Liver (tissue), 3 donors: ENCODE data around the gene PDE3B.

Experiments
- EGR1 ChIP-seq, 2 donors: IDR thresholded peaks; 2 replicates each; pipeline ENCODE4 v1.6.1; 2016 to 2018; ENCODE audit warnings: antibody characterized with exemption in 2 of 2, low read depth in 2 of 2
- GABPA ChIP-seq, 2 donors: IDR thresholded peaks in 1 of 2; conservative IDR thresholded peaks in 1 of 2; 2 replicates each; pipeline ENCODE4 v1.6.1; 2016; ENCODE audit warnings: antibody characterized with exemption in 2 of 2, mild to moderate bottlenecking in 1 of 2, moderate library complexity in 1 of 2
- HNF4A ChIP-seq, 2 donors: conservative IDR thresholded peaks; 2 replicates each; pipeline ENCODE4 v1.6.1; 2016; ENCODE audit warnings: antibody characterized with exemption in 2 of 2, mild to moderate bottlenecking in 2 of 2
- HNF4G ChIP-seq: IDR thresholded peaks from 2 replicates; pipeline ENCODE4 v1.6.1; 2016; ENCODE audit warnings: antibody characterized with exemption
- JUND ChIP-seq, 2 donors: IDR thresholded peaks; 2 replicates each; pipeline ENCODE4 v1.6.1; 2016; ENCODE audit warnings: antibody characterized with exemption in 2 of 2
- NR2F2 ChIP-seq: IDR thresholded peaks from 2 replicates; pipeline ENCODE4 v1.6.1; 2016; ENCODE audit warnings: antibody characterized with exemption
- RAD21 ChIP-seq, 2 donors: IDR thresholded peaks; 2 replicates each; pipeline ENCODE4 v1.6.1; 2016; ENCODE audit warnings: antibody characterized with exemption in 2 of 2, mild to moderate bottlenecking in 2 of 2
- TAF1 ChIP-seq: conservative IDR thresholded peaks from 2 replicates; pipeline ENCODE4 v1.6.1; 2016; ENCODE audit warnings: antibody characterized with exemption, mild to moderate bottlenecking
- YY1 ChIP-seq: IDR thresholded peaks from 2 replicates; pipeline ENCODE4 v1.6.1; 2016; ENCODE audit warnings: antibody characterized with exemption, mild to moderate bottlenecking
- TF ChIP-seq, protein P1 (sequence below): fragments of 150-350 bp; IDR thresholded peaks from 2 replicates; pipeline ENCODE4 v1.5.1; 2017; ENCODE audit warnings: improper control_type of control experiment, low read depth, low read length; ENCODE audit not compliant: missing input control
- TF ChIP-seq, protein P2 (sequence below): IDR thresholded peaks from 2 replicates; pipeline ENCODE4 v1.6.1; 2016; ENCODE audit warnings: antibody characterized with exemption, mild to moderate bottlenecking
- TF ChIP-seq, protein P3 (sequence below): IDR thresholded peaks from 2 replicates; pipeline ENCODE4 v1.6.1; 2016; ENCODE audit warnings: antibody characterized with exemption
- TF ChIP-seq, protein P4 (sequence below): IDR thresholded peaks from 2 replicates; pipeline ENCODE4 v1.6.1; 2016; ENCODE audit warnings: antibody characterized with exemption
- donor health status: healthy.
- donor health status: healthy.

DNA sequence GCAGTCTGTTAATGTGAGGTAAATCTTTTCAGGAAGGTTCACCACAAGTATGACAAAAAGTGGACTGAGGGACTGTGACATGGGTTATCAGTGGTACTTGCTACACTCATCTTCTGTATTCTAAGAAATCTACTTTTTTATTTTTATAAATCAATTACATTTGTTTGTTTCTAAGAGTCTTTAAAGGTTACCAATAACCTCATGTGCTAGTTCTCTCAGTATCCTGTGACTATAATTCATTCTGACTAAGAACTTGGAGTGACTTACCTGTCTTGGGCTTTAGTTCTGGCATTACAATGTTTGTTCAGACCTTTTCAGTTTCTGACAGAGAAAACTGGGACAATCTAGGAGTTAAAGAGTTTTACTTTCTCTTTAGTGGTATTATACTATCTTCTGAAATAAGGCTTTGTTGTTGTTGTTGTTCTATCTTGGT, 108.4 kb downstream of the PDE3B start:
- TF ChIP-seq, protein P1, sequence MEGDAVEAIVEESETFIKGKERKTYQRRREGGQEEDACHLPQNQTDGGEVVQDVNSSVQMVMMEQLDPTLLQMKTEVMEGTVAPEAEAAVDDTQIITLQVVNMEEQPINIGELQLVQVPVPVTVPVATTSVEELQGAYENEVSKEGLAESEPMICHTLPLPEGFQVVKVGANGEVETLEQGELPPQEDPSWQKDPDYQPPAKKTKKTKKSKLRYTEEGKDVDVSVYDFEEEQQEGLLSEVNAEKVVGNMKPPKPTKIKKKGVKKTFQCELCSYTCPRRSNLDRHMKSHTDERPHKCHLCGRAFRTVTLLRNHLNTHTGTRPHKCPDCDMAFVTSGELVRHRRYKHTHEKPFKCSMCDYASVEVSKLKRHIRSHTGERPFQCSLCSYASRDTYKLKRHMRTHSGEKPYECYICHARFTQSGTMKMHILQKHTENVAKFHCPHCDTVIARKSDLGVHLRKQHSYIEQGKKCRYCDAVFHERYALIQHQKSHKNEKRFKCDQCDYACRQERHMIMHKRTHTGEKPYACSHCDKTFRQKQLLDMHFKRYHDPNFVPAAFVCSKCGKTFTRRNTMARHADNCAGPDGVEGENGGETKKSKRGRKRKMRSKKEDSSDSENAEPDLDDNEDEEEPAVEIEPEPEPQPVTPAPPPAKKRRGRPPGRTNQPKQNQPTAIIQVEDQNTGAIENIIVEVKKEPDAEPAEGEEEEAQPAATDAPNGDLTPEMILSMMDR, result no peak
- TF ChIP-seq, protein P2, sequence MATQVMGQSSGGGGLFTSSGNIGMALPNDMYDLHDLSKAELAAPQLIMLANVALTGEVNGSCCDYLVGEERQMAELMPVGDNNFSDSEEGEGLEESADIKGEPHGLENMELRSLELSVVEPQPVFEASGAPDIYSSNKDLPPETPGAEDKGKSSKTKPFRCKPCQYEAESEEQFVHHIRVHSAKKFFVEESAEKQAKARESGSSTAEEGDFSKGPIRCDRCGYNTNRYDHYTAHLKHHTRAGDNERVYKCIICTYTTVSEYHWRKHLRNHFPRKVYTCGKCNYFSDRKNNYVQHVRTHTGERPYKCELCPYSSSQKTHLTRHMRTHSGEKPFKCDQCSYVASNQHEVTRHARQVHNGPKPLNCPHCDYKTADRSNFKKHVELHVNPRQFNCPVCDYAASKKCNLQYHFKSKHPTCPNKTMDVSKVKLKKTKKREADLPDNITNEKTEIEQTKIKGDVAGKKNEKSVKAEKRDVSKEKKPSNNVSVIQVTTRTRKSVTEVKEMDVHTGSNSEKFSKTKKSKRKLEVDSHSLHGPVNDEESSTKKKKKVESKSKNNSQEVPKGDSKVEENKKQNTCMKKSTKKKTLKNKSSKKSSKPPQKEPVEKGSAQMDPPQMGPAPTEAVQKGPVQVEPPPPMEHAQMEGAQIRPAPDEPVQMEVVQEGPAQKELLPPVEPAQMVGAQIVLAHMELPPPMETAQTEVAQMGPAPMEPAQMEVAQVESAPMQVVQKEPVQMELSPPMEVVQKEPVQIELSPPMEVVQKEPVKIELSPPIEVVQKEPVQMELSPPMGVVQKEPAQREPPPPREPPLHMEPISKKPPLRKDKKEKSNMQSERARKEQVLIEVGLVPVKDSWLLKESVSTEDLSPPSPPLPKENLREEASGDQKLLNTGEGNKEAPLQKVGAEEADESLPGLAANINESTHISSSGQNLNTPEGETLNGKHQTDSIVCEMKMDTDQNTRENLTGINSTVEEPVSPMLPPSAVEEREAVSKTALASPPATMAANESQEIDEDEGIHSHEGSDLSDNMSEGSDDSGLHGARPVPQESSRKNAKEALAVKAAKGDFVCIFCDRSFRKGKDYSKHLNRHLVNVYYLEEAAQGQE, result no peak
- TF ChIP-seq TAF1 (no peak), GABPA (IDR thresholded peaks at IDR 0.05 in 1 of 2, conservative IDR thresholded peaks at IDR 0.05 in 1 of 2) (no peak), YY1 (no peak), HNF4G (no peak), RAD21 (IDR thresholded peaks at IDR 0.05) (no peak), HNF4A (conservative IDR thresholded peaks at IDR 0.05) (no peak), JUND (IDR thresholded peaks at IDR 0.05) (no peak), EGR1 (IDR thresholded peaks at IDR 0.05; ENCODE audit: low read depth in 2 of 2) (no peak), NR2F2 (no peak)
- TF ChIP-seq, protein P3, sequence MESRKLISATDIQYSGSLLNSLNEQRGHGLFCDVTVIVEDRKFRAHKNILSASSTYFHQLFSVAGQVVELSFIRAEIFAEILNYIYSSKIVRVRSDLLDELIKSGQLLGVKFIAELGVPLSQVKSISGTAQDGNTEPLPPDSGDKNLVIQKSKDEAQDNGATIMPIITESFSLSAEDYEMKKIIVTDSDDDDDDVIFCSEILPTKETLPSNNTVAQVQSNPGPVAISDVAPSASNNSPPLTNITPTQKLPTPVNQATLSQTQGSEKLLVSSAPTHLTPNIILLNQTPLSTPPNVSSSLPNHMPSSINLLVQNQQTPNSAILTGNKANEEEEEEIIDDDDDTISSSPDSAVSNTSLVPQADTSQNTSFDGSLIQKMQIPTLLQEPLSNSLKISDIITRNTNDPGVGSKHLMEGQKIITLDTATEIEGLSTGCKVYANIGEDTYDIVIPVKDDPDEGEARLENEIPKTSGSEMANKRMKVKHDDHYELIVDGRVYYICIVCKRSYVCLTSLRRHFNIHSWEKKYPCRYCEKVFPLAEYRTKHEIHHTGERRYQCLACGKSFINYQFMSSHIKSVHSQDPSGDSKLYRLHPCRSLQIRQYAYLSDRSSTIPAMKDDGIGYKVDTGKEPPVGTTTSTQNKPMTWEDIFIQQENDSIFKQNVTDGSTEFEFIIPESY, result no peak
- TF ChIP-seq, protein P4, sequence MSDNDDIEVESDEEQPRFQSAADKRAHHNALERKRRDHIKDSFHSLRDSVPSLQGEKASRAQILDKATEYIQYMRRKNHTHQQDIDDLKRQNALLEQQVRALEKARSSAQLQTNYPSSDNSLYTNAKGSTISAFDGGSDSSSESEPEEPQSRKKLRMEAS, result no peak
